Activated CD8-positive, alpha-beta memory T cell treated with anti-CD3 and anti-CD28 coated beads for 4 hours (primary cell): ENCODE data around the gene NDST4.

ENCODE experiments used
- DNase-seq, 2 donors: peaks; one replicate each; pipeline ENCODE4 v3.0.0-alpha.2; 2020; ENCODE audit warnings: low read depth in 2 of 2

NDST4 gene

DNA sequence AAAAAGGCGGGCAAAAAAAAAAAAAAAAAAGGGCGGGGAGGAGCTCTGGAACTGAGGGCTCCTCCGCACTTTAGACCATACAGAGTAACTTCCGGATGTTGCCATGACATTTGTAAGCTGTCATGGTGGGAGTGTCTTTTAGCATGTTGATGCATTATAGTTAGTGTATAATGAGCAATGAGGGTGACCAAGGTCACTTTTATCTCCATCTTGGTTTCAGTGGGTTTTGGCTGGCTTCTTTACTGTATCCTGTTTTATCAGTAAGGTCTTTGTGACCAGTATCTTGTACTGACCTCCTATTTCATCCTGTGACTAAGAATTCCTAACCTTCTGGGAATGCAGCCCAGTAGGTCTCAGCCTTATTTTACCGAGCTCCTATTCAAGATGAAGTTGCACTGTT lies 321.4 kb downstream of the NDST4 start:
- no peak for DNase-seq

GRCh38 chr4:114785570-114785969 lies 327.9 kb downstream of the NDST4 start:
- no peak for DNase-seq

DNA sequence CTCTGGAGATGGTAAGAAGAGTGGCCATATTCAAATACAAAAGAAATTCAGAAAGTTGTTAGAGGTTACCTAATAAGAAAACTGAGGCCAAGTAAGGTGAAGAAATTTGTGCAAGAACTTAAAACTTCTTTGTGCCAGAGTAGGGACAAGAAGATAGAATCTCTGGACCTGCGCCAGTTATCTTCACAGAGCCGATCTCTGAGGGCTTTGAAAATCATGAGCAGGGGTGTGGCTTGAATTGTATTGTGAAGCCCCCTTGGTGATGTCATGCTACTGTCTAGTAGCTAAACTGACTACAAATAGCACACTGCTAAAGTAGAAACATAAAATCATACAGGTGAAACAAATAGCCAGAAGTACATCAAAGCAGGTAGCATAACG lies 330.2 kb downstream of the NDST4 start:
- DNase-seq, result no peak

GRCh38 chr4:114782415-114783214 lies 330.8 kb downstream of the NDST4 start:
- DNase-seq, result no peak

DNA sequence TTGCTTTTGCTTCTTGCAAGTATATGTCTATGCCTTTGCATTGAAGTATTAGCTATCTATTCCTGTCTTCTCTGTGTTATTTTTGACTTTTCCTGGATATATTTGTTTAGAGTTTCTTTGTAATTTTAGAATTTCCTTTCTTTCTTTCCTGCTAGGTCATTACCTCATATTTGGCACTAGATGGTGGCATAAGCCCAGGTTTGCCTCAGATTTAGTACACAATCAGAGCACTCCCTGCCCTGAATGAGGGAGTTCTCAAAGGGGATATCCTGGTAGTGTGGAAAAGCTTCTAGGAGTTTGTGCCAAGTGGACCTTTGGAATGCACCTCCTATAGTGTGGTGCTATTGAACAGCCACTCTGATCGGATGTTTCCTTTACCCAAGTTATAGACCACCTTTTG lies 333.2 kb downstream of the NDST4 start:
- no peak for DNase-seq
